HG03196 (cell line): ENCODE results near the gene NR4A3.

ENCODE experiments used
- ATAC-seq: cut with Tn5 transposase; IDR thresholded peaks from one replicate; pipeline ENCODE4 v1.9.1; 2021; ENCODE audit not compliant: unreplicated experiment

The NR4A3 gene

DNA sequence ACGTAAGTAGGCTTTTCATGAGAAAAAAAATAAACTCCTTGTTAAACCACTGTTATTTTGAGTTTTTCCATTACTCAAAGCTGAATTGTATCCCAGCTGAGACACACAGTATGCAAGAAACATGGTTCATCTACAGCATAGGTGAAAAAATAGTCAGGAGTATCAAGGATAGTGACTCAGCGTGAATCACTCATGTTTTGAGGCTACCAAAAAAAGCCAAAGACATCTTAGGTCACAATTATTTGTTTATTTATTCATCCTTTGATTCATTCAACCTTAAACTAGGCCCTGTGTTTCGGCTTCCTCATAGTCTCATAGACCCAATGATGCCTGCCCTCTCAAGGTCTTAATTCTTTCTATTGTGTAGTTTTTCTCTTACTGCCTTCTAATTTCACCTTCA, 51.8 kb downstream of the NR4A3 start:
- ATAC-seq: no peak

DNA sequence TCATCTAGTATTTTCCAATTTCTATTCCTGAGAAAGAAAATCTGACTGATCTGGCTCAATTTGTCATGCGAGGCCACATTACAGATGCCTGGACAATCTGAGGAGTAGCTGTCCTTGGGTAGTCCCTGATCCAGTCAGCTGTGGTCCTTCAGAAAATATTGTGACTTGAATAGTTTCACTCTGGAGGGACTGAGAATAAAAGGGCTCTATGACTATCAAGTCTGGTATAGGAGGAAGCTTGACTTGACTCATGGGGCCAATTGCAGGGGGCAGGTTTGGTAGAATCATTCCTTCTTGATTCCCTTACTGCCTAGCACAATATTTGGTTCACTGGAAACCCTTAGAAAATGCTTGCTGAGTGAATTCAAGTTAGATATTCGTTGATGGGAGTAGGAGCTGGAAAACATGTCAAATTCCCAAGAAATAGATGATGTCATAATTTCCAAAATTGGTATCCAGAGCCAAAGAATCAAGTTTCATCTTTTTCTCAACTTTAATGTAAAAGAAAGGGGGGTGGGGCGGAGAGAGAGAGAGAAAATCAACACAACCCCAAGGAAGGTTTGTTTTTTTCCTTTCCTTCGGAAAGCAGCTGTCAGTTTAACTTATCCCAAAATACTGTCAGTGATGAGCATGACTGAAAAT, 52.4 kb downstream of the NR4A3 start:
- no peak for ATAC-seq

DNA sequence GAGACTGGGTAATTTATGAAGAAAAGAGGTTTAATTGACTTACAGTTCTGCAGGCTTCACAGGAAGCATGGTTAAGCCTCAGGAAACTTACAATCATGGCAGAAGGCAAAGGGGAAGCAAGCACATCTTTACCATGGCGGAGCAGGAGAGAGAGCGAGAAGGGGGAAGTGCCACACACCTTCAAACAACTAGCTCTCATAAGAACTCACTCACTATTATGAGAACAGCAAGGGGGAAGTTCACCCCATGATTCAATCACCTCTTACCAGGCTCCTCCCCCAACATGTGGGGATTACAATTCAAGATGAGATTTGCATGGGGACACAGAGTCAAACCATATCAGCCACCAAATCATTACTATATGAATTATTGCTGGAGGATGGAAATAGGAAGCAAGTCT, 54.5 kb downstream of the NR4A3 start:
- ATAC-seq: no peak

DNA sequence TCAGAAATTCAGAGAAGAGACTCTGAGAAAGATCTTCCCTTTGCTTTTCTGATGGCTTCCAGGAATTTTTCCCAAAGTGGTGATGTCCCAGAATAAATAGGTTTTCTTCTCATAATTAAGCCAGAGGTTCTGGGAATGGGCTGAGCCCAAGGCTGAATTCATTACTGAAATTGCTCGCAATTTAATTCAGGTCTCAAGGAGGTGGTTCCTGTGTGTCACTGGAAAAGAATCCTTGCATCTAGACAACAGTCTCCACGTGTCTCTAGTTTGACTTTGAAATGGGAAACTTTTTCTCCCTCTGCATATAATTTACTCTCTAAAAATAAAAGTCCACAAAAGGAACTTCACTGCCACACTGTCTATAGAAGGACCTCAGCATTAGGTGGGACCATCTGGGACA, 57.0 kb downstream of the NR4A3 start:
- no peak for ATAC-seq

DNA sequence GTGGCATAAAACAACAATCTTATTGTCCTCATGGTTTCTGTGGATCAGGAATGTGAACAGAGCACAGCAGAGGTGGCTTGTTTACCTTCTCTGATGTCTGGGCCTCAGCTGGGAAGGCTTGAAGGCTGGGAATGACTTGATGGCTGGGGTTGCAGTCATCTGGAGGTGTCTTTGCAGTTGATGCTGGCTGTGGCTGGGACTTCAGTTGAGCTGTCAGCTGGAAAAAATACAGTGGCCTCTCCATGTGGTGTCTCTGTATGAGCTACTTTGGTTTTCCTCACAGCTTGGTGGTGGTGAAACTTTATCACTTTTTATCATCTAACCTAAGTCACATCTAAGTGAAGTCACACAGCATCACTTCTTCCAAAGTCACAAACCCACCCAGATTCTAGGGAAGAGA, 60.1 kb downstream of the NR4A3 start:
- ATAC-seq: no peak

DNA sequence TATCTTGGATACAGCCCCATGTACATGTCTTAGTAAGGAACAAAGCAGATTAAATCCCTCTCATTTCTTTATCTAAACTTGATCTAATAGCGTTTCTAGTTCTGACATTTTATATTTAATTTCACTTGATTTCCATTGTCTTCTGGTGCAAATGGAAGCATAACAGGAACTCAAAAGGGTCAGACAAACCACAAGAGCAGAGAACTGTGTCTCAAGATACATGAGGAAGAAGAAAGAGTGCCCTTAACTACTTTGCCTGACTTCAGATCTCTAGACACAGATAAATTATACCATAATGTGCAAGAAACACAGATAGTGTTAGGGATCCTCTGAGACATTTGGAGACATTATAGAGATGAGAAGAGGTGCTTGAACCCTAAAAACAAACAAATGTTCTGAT, 64.1 kb downstream of the NR4A3 start:
- ATAC-seq: no peak

DNA sequence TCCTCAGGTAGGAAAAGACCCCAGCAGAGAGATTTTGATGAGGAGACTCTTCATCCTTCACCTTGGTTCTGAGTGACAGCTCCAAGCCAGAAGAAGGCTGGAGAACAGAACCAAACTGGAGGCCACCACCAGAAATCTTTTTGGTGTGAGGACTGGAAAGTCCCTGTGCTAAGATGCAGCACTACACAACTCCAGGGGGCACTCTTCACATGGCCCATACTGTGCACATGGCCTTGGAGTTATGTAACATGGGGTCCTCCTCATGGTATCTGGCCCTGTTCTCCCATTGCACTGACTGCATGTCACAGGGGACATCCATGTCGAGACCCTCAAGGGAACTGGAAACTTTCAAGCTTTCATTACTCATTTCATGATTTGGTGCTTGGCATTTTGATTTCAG, 67.4 kb downstream of the NR4A3 start:
- no peak for ATAC-seq

DNA sequence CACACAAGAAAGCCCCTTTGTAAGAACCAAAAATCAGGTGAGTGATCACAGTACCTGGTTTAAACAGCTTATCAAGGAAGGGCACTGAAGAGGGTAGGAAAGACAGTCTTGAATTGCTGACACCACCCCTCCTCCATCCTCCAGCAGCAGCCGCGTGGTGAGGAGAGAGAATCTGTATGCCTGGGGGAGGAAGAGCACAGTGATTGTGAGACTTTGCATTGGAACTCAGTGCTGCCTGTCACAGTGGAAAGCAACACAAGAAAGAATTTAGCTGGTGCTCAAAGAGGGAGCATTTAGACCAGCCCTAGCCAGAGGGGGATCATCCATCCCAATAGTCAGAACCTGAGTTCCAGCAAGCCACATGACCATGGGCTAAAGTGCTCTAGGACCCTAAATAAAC, 73.1 kb downstream of the NR4A3 start:
- no peak for ATAC-seq

DNA sequence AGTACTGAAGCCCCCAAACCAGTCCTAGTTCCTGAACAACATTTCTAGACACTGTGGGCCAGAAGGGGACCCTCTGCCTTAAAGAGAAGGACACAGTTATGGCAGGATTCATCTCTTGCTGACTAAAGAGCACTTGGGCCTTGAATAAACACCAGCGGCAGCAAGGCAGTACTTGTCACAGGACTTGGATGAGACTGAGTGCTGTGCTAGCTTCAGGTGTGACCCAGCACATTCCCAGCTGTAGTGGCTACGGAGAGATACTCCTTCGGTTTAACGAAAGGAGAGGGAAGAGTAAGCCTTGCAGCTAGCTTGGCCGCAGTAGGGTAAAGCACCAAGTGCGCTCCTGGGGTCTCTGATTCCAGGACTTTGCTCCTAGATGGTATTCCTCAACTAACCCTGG, 73.8 kb downstream of the NR4A3 start:
- ATAC-seq: no peak

DNA sequence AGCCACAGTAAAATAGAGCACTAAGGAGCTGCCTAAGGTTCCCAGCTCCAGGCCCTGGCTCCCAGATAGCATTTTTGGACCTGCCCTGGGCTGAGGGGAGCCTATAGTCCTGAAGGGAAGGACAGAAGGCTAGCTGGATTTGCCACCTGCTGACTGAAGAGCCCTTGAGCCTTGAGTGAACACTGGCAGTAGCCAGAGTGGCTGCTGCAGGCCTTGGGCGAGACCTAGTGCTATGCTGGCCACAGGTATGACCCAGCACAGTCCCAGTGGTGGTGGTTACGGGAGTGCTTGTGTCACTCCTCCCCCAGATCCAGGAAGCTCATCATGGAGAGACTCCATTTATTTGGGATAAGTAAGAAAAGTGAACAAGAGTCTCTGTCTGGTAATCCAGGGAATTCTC, 74.4 kb downstream of the NR4A3 start:
- no peak for ATAC-seq

DNA sequence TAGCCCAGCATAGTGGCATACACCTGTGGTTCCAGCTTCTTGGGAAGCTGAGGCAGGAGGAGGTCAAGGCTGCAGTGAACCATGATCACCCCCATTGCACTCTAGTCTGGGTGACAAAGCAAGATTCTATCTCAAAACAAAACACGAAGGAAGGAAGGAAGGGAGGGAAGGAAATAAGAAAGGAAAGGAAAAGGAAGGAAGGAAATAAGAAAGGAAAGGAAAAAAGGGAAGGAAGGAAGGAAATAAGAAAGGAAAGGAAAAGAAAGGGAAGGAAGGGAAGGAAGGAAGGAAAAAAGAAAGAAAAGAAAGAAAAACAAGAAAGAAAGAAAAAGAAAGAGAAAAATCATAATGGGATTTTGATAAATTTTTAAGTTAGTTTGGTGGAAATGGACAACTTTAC, 81.7 kb downstream of the NR4A3 start:
- ATAC-seq: no peak

DNA sequence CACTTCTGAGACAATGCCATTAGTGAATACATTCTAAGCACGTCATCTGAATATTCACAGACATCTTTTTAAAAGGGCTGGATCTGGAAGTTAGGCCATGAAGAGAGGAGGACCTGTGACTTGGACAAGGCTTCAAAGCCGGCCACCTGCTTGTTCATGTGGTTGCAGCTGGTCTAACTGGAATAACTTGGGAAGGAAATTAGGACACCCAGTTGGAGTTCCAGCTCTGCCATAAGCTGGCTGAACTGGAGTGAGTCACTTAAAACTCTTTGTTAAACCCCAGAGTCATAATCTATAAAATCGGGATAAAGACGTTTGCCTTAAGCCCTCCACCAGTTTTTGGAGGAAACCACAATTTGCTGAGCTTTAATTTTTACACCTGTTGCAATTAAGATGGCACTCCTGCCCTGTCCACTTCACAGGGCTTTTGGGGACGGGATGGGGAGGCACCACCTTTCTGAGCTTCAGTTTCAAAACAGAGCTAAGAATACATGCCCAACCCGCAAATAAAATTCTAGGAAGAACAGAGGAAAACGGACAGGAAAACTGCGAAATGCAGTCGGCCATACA, 84.2 kb downstream of the NR4A3 start:
- ATAC-seq: peak; percentile 1

DNA sequence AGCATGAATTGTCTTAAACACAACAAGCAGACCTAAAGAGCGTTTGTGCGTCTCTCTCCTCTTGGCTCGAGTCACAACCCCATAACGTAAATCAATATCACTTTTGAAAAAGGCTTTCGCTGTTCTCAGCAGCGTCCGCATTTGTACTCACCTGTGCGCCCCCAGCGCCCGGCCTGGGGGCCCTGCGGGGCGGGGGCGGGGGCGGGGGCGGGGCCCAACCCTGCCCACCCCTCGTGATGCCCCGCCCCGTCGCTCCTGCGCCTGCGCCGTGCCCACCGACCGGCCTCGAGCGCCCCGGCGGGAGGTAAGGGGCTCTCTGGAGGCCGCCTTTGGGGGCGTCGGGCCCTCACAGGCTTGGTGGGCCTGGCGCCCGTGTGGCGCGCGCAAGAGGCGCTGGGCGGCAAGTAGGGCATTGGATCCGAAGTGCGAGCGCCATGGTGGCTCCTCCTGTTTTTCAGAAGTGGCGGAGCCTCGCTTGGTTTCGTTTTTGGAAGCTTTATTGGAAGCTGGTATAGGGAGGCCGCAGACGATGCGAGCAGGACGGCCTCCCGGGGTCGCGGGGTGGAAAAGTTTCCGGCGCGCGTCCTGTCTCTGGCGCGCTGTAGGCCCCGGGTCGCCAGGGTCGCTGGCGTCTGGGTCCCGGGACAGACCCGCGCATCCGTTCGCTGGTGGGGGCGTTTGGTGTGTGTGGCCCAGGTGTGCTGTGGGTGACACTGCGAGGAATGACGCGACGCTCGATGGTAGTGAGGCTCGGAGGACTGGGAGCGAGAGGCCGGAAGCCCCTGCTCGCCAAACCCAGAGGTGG, 84.9 kb downstream of the NR4A3 start, which contains the start of gene STX17:
STX17 (plus strand) TSS at position 252 of the 805 bp plus-strand sequence. CDS start 8,586 bp downstream, outside the sequence.
- ATAC-seq: peak; percentile 89

DNA sequence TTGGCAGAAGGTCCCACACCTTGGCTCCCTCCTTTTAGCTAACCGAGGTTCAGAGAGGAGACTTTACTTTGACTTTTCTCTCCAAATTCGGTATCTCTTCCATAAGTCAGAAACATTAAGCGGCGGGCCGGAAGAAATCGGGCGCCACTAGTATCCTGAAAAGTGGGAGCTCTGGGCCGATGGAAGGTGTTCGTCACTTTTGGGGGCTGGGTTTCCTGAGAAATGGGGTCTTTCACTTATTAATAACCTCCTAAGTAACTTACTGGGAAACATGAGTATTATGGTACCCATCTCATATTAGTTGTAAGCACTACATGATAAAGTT, 85.5 kb downstream of the NR4A3 start:
- no peak for ATAC-seq

DNA sequence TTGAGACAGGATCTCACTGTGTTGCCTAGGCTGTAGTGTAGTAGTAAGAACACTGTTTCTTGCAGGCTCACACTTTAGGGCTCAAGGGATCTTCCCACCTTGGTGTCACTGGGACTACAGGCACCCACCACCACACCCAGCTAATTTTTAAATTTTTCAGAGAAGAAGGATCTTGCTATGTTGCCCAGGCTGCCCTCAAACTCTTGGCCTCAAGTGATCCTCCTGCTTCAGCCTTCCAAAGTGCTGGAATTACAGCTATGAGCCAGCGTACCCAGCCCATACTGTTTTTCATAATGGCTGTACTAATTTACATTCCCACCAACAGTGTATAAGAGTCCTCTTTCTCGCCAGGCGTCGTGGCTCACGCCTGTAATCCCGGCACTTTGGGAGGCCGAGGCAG, 89.9 kb downstream of the NR4A3 start:
- no peak for ATAC-seq
